GM12872 (cell line): ENCODE measurements around the gene SPARCL1.
A peak's percentile ranks its signal among the peaks of the same experiment; 100 is the strongest.

ENCODE experiments used
- CTCF ChIP-seq: IDR thresholded peaks from 3 replicates; pipeline ENCODE4 v1.5.1; 2011; ENCODE audit warnings: low read depth, mild to moderate bottlenecking, low read length, moderate library complexity; ENCODE audit not compliant: insufficient read depth

The SPARCL1 gene

GRCh38 chr4:87498446-87498900, 30.7 kb downstream of the SPARCL1 start:
- TF ChIP-seq CTCF, result no peak

- no peak for TF ChIP-seq CTCF
These were observed 31.6 kb downstream of the SPARCL1 start for GRCh38 chr4:87497578-87497977.

GRCh38 chr4:87497159-87497558, 32.0 kb downstream of the SPARCL1 start:
- TF ChIP-seq CTCF, result peak; percentile 58

GRCh38 chr4:87493115-87493514, 36.1 kb downstream of the SPARCL1 start:
- TF ChIP-seq CTCF, result no peak

- no peak for TF ChIP-seq CTCF
These were observed 37.7 kb downstream of the SPARCL1 start for GRCh38 chr4:87491436-87491835.

- TF ChIP-seq CTCF, result no peak
These were observed 38.4 kb downstream of the SPARCL1 start for GRCh38 chr4:87490664-87491369.

GRCh38 chr4:87489678-87490077, 39.5 kb downstream of the SPARCL1 start:
- TF ChIP-seq CTCF, result no peak

- no peak for TF ChIP-seq CTCF
These were observed 47.8 kb downstream of the SPARCL1 start for GRCh38 chr4:87481377-87481776.
